GM11168 (cell line): ENCODE data around the gene SLC24A3.
"Not testable (repeated sequence)": the region's sequence is repeated elsewhere in the genome, so short reads cannot be mapped to it uniquely, and the experiment has no call there.

Source experiments
- in situ Hi-C: fragments of 300-500 bp; cut with MboI; formaldehyde crosslinking; loops from one replicate; pipeline ENCODE4 v1.12.0; 2022; ENCODE audit warnings: low sequenced_read_pairs; ENCODE audit not compliant: unreplicated experiment

SLC24A3 gene

GRCh38 chr20:19639471-19640045 lies 427.1 kb downstream of the SLC24A3 start:
- in situ Hi-C loops, result not testable (repeated sequence)

GRCh38 chr20:19642860-19643259 lies 430.4 kb downstream of the SLC24A3 start:
- in situ Hi-C loops, result no loop called here

GRCh38 chr20:19644085-19644484 lies 431.6 kb downstream of the SLC24A3 start:
- in situ Hi-C loops, result no loop called here

- in situ Hi-C loops, result no loop called here
Measured at GRCh38 chr20:19646963-19647362, 434.5 kb downstream of the SLC24A3 start.

- in situ Hi-C loops, result no loop called here
Measured at GRCh38 chr20:19648024-19648423, 435.6 kb downstream of the SLC24A3 start.

- in situ Hi-C loops, result no loop called here
Measured at GRCh38 chr20:19649041-19649440, 436.6 kb downstream of the SLC24A3 start.

GRCh38 chr20:19652591-19653026 lies 440.2 kb downstream of the SLC24A3 start:
- in situ Hi-C loops, result no loop called here

GRCh38 chr20:19653327-19653726 lies 440.9 kb downstream of the SLC24A3 start:
- in situ Hi-C loops, result no loop called here

GRCh38 chr20:19654921-19655320 lies 442.5 kb downstream of the SLC24A3 start:
- in situ Hi-C loops, result no loop called here

GRCh38 chr20:19658137-19658536 lies 445.7 kb downstream of the SLC24A3 start:
- in situ Hi-C loops, result no loop called here

- in situ Hi-C loops, result no loop called here
Measured at GRCh38 chr20:19659448-19659847, 447.0 kb downstream of the SLC24A3 start.

GRCh38 chr20:19660808-19661378 lies 448.5 kb downstream of the SLC24A3 start:
- in situ Hi-C loops, result loop anchor here (10.0 kb wide), 1 partner anchor 456 kb away; no protein-coding TSS in a partner anchor

GRCh38 chr20:19661717-19662636 lies 449.5 kb downstream of the SLC24A3 start:
- in situ Hi-C loops, result loop anchor here (10.0 kb wide), 1 partner anchor 457 kb away; no protein-coding TSS in a partner anchor

GRCh38 chr20:19662637-19662995 lies 450.2 kb downstream of the SLC24A3 start:
- in situ Hi-C loops, result loop anchor here (10.0 kb wide), 1 partner anchor 458 kb away; no protein-coding TSS in a partner anchor

- in situ Hi-C loops, result loop anchor here (10.0 kb wide), 1 partner anchor 464 kb away; no protein-coding TSS in a partner anchor
Measured at GRCh38 chr20:19668418-19668817, 456.0 kb downstream of the SLC24A3 start.

GRCh38 chr20:19670829-19671228 lies 458.4 kb downstream of the SLC24A3 start:
- in situ Hi-C loops, result no loop called here

GRCh38 chr20:19671374-19671773 lies 458.9 kb downstream of the SLC24A3 start:
- in situ Hi-C loops, result no loop called here

GRCh38 chr20:19672498-19672897 lies 460.1 kb downstream of the SLC24A3 start:
- in situ Hi-C loops, result no loop called here

- in situ Hi-C loops, result no loop called here
Measured at GRCh38 chr20:19673575-19673974, 461.1 kb downstream of the SLC24A3 start.

- in situ Hi-C loops, result no loop called here
Measured at GRCh38 chr20:19676202-19676601, 463.8 kb downstream of the SLC24A3 start.

- in situ Hi-C loops, result no loop called here
Measured at GRCh38 chr20:19677336-19677735, 464.9 kb downstream of the SLC24A3 start.
